Measurements from ENCODE around the gene DMRTC2.

DNA sequence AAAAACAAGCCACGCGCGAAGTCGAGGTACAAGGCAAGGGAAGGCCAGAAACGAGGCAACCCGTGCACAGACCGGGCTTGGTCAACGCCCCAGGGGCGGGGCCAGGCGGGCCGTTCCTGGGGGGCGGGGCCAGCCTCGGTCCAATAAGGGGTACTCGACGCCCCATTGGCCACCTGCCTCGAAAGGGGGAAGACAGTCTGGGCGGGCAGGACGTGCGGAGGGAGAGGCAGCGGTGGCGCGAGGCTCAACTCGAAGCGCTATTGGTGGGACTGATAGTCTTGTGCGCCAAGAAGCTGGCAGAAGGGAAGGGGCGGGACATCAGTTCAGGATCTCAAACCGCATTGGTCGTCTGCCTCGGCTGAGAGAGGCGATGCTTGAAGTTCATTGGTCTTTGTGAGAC, 241 bp upstream of the DMRTC2 start, which contains the start of gene LYPD4:
- TF ChIP-seq, protein P1, sequence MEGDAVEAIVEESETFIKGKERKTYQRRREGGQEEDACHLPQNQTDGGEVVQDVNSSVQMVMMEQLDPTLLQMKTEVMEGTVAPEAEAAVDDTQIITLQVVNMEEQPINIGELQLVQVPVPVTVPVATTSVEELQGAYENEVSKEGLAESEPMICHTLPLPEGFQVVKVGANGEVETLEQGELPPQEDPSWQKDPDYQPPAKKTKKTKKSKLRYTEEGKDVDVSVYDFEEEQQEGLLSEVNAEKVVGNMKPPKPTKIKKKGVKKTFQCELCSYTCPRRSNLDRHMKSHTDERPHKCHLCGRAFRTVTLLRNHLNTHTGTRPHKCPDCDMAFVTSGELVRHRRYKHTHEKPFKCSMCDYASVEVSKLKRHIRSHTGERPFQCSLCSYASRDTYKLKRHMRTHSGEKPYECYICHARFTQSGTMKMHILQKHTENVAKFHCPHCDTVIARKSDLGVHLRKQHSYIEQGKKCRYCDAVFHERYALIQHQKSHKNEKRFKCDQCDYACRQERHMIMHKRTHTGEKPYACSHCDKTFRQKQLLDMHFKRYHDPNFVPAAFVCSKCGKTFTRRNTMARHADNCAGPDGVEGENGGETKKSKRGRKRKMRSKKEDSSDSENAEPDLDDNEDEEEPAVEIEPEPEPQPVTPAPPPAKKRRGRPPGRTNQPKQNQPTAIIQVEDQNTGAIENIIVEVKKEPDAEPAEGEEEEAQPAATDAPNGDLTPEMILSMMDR (IDR thresholded peaks at IDR 0.05): no peak
- TF ChIP-seq, protein P2, sequence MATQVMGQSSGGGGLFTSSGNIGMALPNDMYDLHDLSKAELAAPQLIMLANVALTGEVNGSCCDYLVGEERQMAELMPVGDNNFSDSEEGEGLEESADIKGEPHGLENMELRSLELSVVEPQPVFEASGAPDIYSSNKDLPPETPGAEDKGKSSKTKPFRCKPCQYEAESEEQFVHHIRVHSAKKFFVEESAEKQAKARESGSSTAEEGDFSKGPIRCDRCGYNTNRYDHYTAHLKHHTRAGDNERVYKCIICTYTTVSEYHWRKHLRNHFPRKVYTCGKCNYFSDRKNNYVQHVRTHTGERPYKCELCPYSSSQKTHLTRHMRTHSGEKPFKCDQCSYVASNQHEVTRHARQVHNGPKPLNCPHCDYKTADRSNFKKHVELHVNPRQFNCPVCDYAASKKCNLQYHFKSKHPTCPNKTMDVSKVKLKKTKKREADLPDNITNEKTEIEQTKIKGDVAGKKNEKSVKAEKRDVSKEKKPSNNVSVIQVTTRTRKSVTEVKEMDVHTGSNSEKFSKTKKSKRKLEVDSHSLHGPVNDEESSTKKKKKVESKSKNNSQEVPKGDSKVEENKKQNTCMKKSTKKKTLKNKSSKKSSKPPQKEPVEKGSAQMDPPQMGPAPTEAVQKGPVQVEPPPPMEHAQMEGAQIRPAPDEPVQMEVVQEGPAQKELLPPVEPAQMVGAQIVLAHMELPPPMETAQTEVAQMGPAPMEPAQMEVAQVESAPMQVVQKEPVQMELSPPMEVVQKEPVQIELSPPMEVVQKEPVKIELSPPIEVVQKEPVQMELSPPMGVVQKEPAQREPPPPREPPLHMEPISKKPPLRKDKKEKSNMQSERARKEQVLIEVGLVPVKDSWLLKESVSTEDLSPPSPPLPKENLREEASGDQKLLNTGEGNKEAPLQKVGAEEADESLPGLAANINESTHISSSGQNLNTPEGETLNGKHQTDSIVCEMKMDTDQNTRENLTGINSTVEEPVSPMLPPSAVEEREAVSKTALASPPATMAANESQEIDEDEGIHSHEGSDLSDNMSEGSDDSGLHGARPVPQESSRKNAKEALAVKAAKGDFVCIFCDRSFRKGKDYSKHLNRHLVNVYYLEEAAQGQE (IDR thresholded peaks at IDR 0.05; ENCODE audit: insufficient read depth in 1 of 2, low read depth in 2 of 2, low read length in 1 of 2): no peak
